ENCODE results near the gene OPN5.

The OPN5 gene

GRCh38 chr6:47762502-47762901 lies 19.3 kb upstream of the OPN5 start:
- TF ChIP-seq MAX (IDR thresholded peaks at IDR 0.05; ENCODE audit: low read depth, low read length) (no peak), MYC (IDR thresholded peaks at IDR 0.05; ENCODE audit: low read depth, low read length) (no peak), POLR2A (IDR thresholded peaks at IDR 0.05; ENCODE audit: extremely low read depth, insufficient read length) (no peak), CTCF (IDR thresholded peaks at IDR 0.05; ENCODE audit: low read depth, low read length) (no peak)

GRCh38 chr6:47766445-47766844 lies 15.4 kb upstream of the OPN5 start:
- no peak for TF ChIP-seq MYC (IDR thresholded peaks at IDR 0.05; ENCODE audit: low read depth, low read length)
- no peak for TF ChIP-seq POLR2A (IDR thresholded peaks at IDR 0.05; ENCODE audit: extremely low read depth, insufficient read length)
- TF ChIP-seq MAX (IDR thresholded peaks at IDR 0.05; ENCODE audit: low read depth, low read length): no peak
- TF ChIP-seq CTCF (IDR thresholded peaks at IDR 0.05; ENCODE audit: low read depth, low read length): no peak

More at GRCh38 chr6:47762502-47762901, 19.3 kb upstream of the OPN5 start:
- no peak overlapping the region for H3K4me3 ChIP-seq (ENCODE audit: low read depth, low read length)
- DNase-seq (ENCODE audit: low read depth): no peak

GRCh38 chr6:47767102-47767501 lies 14.7 kb upstream of the OPN5 start:
- no peak overlapping the region for H3K4me3 ChIP-seq (ENCODE audit: low read depth, low read length)
- TF ChIP-seq MYC (IDR thresholded peaks at IDR 0.05; ENCODE audit: low read depth, low read length) (no peak), POLR2A (IDR thresholded peaks at IDR 0.05; ENCODE audit: extremely low read depth, insufficient read length) (no peak), MAX (IDR thresholded peaks at IDR 0.05; ENCODE audit: low read depth, low read length) (no peak), CTCF (IDR thresholded peaks at IDR 0.05; ENCODE audit: low read depth, low read length) (no peak)
- no peak for DNase-seq (ENCODE audit: low read depth)

More at GRCh38 chr6:47766445-47766844, 15.4 kb upstream of the OPN5 start:
- no peak overlapping the region for H3K4me3 ChIP-seq (ENCODE audit: low read depth, low read length)
- DNase-seq (ENCODE audit: low read depth): no peak

- TF ChIP-seq POLR2A (IDR thresholded peaks at IDR 0.05; ENCODE audit: extremely low read depth, insufficient read length) (no peak), CTCF (IDR thresholded peaks at IDR 0.05; ENCODE audit: low read depth, low read length) (no peak), MAX (IDR thresholded peaks at IDR 0.05; ENCODE audit: low read depth, low read length) (no peak), MYC (IDR thresholded peaks at IDR 0.05; ENCODE audit: low read depth, low read length) (no peak)
- H3K4me3 ChIP-seq (ENCODE audit: low read depth, low read length): no peak overlapping the region
- DNase-seq (ENCODE audit: low read depth): no peak
Observed at GRCh38 chr6:47769982-47770381, 11.8 kb upstream of the OPN5 start.

GRCh38 chr6:47772359-47772758 lies 9.5 kb upstream of the OPN5 start:
- TF ChIP-seq MAX (IDR thresholded peaks at IDR 0.05; ENCODE audit: low read depth, low read length) (no peak), POLR2A (IDR thresholded peaks at IDR 0.05; ENCODE audit: extremely low read depth, insufficient read length) (no peak), CTCF (IDR thresholded peaks at IDR 0.05; ENCODE audit: low read depth, low read length) (no peak), MYC (IDR thresholded peaks at IDR 0.05; ENCODE audit: low read depth, low read length) (no peak)
- DNase-seq (ENCODE audit: low read depth): no peak
- no peak overlapping the region for H3K4me3 ChIP-seq (ENCODE audit: low read depth, low read length)

GRCh38 chr6:47773005-47773404 lies 8.8 kb upstream of the OPN5 start:
- DNase-seq (ENCODE audit: low read depth): no peak
- TF ChIP-seq POLR2A (IDR thresholded peaks at IDR 0.05; ENCODE audit: extremely low read depth, insufficient read length) (no peak), MYC (IDR thresholded peaks at IDR 0.05; ENCODE audit: low read depth, low read length) (no peak), CTCF (IDR thresholded peaks at IDR 0.05; ENCODE audit: low read depth, low read length) (no peak), MAX (IDR thresholded peaks at IDR 0.05; ENCODE audit: low read depth, low read length) (no peak)
- H3K4me3 ChIP-seq (ENCODE audit: low read depth, low read length): no peak overlapping the region
